HAP-1 (cell line): ENCODE results near the gene ABCB9.

Experiments
- DNase-seq, 2 experiments: peaks; one replicate each; pipeline ENCODE4 v3.0.0-alpha.2; 2016 to 2020; ENCODE audit warnings: low spot score in 2 of 2
- H3K27me3 ChIP-seq: fragments of 250-450 bp; sonication (Bioruptor Pico); 2 replicates; pipeline ENCODE4 v1.5.1; 2020; ENCODE audit warnings: low read depth, mild to moderate bottlenecking, moderate library complexity
- H3K36me3 ChIP-seq: fragments of 250-450 bp; sonication (Bioruptor Pico); replicated peaks from 2 replicates; pipeline ENCODE4 v1.5.1; 2020; ENCODE audit warnings: mild to moderate bottlenecking
- H3K4me1 ChIP-seq: fragments of 250-450 bp; sonication (Bioruptor Pico); 2 replicates; pipeline ENCODE4 v1.5.1; 2020; ENCODE audit warnings: mild to moderate bottlenecking
- H3K4me3 ChIP-seq: fragments of 250-450 bp; sonication (Bioruptor Pico); 2 replicates; pipeline ENCODE4 v1.5.1; 2020; ENCODE audit warnings: mild to moderate bottlenecking, moderate library complexity
- H3K9me3 ChIP-seq: fragments of 250-450 bp; sonication (Bioruptor Pico); 2 replicates; pipeline ENCODE4 v1.5.1; 2020; ENCODE audit warnings: mild to moderate bottlenecking, moderate library complexity
- in situ Hi-C: fragments of 300-500 bp; cut with MboI; formaldehyde crosslinking; loops from 3 replicates; pipeline ENCODE4 v1.14.3; 2020; ENCODE audit warnings: low sequenced_read_pairs, inconsistent platforms, mixed read lengths

Gene ABCB9

DNA sequence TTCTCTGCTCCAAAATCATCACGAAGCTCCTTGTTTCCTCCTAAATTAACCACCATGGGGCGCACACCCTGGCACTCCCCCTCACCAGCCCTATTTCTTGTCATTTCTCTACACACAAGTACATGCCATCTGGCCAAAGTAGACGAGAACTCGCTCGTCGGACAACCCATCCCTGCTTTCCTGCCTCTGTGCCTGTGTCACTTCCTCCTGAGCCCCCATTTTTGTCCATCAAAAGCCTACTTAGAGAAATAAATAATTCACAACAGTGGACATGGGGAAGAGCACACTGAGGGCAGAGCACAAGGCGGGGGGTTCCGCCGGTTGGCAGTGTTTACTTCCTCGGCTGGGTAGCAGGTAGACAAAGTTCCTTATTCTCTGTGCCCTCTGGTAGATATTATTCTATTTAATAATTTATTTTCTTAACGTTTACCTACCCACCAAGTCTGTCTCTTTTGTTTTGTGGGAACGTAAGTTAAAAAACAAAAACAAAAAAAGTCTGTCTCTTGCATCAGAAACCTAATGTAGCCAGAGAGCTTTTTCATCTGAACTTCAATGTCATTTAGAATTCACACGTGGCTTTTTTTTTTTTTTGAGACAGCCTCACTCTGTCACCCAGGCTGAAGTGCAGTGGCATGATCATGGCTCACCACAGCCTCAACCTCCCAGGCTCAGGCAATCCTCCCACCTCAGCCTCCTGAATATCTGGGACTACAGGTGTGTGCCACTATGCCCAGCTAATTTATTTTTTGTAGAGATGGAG lies 76.3 kb downstream of the ABCB9 start:
- H3K9me3 ChIP-seq = no peaks in the 10 kb centered on the region
- H3K4me1 ChIP-seq = peaks cover 67% of the 10 kb centered on the region
- DNase-seq = no peak
- in situ Hi-C loops = no loop called here
- no peaks in the 10 kb centered on the region for H3K36me3 ChIP-seq
- no peaks in the 10 kb centered on the region for H3K27me3 ChIP-seq
- H3K4me3 ChIP-seq = no peak overlapping the region

DNA sequence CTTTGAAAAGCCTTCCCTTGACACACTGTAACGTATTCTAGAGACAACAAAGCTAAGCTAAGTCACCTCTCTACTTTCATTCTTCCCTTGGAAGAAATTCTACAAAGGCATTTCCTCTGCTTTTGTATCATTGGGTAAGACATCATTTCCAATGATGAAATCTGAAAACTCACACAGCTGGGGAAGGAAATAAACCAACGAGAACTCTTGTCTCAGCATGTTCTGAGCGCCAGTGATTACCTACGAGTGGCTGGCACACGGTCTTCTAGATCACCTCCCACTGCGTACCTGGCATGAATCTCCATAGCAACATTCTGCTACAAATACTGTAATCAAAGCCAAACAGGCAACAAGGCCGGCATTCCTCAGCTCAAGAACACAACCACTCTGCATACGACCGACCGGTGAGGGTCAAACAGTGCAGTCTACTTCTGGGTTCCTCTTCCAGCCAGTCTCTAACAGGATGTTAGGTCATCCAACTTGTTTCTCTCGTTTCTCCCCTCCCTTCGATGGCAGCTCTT lies 78.0 kb downstream of the ABCB9 start:
- Histone ChIP-seq H3K36me3 (no peaks in the 10 kb centered on the region), H3K4me3 (no peak overlapping the region), H3K4me1 (peaks cover 59% of the 10 kb centered on the region), H3K9me3 (no peaks in the 10 kb centered on the region), H3K27me3 (no peaks in the 10 kb centered on the region)
- in situ Hi-C loops = no loop called here
- peak; percentile 46 to 53 for DNase-seq

DNA sequence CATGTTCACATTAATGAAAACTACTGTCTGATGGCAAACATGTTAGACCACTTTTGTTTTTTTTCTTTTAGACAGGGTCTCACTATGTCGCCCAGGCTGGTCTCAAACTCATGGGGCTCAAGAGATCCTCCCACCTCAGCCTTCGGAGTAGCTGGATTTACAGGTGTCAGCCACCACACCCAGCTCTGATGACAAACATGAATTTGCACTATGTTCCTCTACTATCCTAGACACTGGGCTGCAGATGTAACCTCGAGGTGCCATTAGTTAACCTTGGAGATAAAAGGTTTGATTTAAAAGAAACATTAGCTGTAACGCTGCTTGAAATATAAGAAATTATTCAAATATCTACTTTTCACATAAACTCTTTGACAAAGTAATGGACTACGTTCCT lies 78.4 kb downstream of the ABCB9 start:
- Histone ChIP-seq H3K4me1 (peaks cover 54% of the 10 kb centered on the region), H3K9me3 (no peaks in the 10 kb centered on the region), H3K4me3 (no peak overlapping the region), H3K27me3 (no peaks in the 10 kb centered on the region), H3K36me3 (no peaks in the 10 kb centered on the region)
- in situ Hi-C loops = no loop called here
- no peak for DNase-seq

DNA sequence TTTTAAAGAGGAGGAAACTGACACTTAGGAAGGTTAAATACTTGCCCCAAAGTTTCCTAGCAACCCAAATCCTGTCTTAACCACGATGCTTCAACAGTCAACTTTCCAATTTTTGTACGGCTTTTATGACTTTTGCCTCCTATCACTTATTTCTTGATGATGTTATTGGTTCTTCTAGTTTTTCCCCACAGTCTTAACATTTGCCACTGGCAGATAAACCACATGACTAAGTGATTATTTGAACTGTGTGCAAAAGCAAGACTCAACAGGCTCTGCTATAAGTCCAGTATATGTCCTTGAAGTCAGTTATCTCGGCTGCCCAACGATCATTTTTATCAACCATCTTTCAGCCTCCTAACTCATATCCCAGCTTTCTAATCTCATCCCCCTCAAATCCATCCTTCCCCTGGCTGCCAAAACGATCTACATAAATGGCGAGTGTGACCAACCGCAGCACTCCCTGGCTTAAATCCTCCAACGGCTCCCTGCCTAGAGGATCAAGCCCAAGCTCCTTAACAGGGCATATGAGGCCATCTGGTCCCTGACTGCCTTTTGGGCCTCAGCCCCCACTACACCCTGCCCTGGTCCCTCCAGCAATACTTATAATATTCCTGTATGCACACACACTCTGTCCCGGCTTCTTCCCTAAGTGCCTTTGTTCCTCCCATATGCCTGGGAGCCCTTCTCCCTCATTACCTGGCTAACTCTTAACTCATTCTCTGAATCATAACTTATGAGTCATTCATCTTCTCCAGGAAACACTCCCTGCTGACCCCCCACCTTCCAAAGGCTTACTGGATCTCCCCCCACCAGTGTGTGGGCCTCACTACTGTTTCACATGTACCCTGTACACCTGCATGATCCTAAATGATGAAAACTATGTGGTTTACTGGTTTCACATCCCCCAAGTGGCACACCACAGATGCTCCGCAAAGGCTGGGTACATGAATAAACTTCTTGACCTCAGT lies 79.1 kb downstream of the ABCB9 start:
- in situ Hi-C loops = no loop called here
- no peaks in the 10 kb centered on the region for H3K36me3 ChIP-seq
- peaks cover 53% of the 10 kb centered on the region for H3K4me1 ChIP-seq
- H3K4me3 ChIP-seq = no peak overlapping the region
- no peak for DNase-seq
- no peaks in the 10 kb centered on the region for H3K27me3 ChIP-seq
- no peaks in the 10 kb centered on the region for H3K9me3 ChIP-seq

DNA sequence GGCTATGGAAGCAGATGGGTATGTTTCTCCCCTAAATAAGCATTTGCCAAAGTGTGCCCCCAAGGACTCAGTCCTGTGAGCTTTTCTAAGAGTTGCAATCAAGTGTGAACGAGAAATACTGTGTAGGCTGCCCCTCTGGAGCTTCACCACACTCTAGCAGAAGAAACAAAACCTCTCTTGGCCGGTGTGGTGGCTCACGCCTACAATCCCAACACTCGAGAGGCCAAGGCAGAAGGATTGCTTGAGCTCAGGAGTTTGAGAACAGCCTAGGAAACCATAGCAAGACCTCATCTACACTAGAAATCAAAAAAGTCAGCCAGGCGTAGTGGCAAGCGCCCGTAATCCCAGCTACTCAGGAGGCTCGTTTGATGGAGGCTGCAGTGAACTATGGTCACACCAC lies 80.1 kb downstream of the ABCB9 start:
- in situ Hi-C loops = no loop called here
- H3K36me3 ChIP-seq = no peaks in the 10 kb centered on the region
- H3K4me1 ChIP-seq = peaks cover 48% of the 10 kb centered on the region
- no peak overlapping the region for H3K4me3 ChIP-seq
- H3K27me3 ChIP-seq = no peaks in the 10 kb centered on the region
- no peaks in the 10 kb centered on the region for H3K9me3 ChIP-seq
- DNase-seq = no peak

DNA sequence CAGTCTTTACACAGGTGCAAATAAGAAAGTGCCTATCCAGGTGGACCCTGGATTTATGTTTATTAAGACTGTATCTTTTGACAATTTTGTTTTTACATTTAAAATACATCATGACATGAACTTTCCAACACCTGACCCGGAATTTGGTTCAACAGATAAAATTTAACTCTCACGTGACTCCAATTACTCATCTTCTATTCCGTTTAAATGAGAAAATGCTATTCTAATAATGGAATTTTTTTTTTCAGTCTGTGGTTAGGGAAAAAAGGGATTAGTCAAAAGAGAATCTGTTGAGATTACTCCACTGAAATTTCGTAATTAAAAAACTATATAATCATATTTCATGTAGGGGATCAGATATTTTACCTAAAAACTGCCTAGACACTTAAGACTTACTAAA lies 81.4 kb downstream of the ABCB9 start:
- DNase-seq = no peak
- in situ Hi-C loops = no loop called here
- peaks cover 3% of the 10 kb centered on the region; the same call in 1 of the 2 replicates for H3K36me3 ChIP-seq
- H3K27me3 ChIP-seq = no peaks in the 10 kb centered on the region
- H3K9me3 ChIP-seq = no peaks in the 10 kb centered on the region
- peaks cover 43% of the 10 kb centered on the region for H3K4me1 ChIP-seq
- no peak overlapping the region for H3K4me3 ChIP-seq

DNA sequence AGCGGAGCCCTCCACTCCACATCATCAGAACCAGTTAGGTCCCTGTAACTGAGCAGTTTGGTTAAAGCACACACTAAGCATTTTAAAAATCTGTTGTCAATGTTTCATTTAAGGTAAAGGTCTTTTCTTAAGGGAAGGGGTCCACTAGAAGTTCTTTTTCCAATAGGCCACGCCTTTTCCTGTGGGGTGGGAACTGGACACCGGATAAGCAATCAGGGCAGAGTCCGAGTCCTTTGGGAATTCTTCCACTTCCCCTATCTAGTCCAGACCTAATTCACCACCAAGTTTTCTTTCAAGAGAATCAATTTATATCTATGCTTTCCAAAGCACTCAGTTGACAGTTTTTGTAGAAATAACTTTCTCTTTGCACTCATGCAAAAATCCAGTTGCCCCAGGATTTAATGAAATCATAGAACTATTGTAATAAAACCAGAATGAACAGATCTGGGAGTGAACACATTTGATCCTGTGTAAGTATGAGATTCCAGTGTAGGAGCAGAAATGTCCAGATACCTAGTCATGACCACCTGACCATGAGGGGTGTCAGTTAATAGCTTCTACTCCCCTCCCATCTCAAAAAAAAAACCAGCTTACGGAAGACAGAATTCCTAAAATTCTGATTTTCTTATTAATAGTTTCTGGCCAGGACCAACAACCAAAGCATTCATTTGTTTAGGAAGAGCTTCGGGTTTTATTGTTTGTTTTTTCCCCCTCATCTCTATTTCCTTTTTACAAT lies 82.0 kb downstream of the ABCB9 start:
- in situ Hi-C loops = no loop called here
- Histone ChIP-seq H3K27me3 (no peaks in the 10 kb centered on the region), H3K4me1 (peaks cover 37% of the 10 kb centered on the region), H3K36me3 (peaks cover 3% of the 10 kb centered on the region; the same call in 1 of the 2 replicates), H3K4me3 (no peak overlapping the region), H3K9me3 (no peaks in the 10 kb centered on the region)
- DNase-seq = no peak

DNA sequence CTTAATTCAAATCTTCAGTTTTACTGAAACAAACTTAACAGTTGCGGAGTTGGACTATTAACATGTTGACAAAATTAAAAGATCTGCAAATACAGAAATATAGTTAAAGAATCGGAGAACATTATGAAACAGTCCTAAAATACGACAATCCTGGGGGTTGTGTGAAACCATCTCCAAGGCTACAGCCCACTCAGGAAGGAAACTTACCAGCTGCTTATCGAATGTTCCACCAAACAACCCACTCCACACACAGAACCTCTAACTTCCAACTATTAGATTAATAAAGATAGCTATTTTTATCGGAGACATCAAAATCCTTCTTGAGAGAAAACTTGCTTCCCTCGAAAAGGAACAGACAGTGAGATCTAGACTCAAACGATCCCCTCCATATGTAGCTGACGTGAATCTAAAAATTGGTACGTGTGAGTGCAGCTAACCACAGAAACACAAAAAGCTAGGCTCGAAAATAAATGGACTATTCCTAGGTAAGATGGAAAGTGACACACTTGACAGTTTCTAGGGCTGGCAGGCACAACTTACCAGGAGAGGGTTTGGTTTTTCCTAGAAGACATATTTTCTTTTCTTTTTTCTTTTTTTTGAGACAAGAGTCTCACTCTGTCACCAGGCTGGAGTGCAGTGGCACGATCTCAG lies 83.2 kb downstream of the ABCB9 start:
- H3K4me1 ChIP-seq = peaks cover 27% of the 10 kb centered on the region
- no peaks in the 10 kb centered on the region for H3K9me3 ChIP-seq
- DNase-seq = no peak
- H3K27me3 ChIP-seq = no peaks in the 10 kb centered on the region
- H3K36me3 ChIP-seq = peaks cover 3% of the 10 kb centered on the region; the same call in 1 of the 2 replicates
- in situ Hi-C loops = no loop called here
- no peak overlapping the region for H3K4me3 ChIP-seq

DNA sequence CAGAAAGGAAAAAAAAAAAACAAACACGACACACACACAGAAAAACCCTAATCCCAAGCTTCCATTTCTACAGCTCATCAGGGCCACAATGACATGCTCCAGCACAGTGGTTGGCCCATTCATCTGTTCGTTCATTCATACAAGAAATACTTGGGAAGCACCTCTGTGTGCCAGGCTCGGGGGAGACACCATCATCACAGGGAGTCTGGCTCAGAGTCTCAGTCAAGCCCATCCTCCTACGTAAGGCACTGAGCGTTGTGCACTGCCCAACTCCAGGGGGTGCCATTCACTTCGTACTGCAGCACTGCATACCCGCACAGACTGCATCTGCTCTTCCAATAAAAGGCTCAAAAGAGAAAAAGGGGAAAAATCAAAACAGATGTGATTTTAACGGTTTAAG lies 85.6 kb downstream of the ABCB9 start:
- peaks cover 29% of the 10 kb centered on the region for H3K4me1 ChIP-seq
- in situ Hi-C loops = no loop called here
- peak in 1 of 2 experiments; percentile 64 for DNase-seq

DNA sequence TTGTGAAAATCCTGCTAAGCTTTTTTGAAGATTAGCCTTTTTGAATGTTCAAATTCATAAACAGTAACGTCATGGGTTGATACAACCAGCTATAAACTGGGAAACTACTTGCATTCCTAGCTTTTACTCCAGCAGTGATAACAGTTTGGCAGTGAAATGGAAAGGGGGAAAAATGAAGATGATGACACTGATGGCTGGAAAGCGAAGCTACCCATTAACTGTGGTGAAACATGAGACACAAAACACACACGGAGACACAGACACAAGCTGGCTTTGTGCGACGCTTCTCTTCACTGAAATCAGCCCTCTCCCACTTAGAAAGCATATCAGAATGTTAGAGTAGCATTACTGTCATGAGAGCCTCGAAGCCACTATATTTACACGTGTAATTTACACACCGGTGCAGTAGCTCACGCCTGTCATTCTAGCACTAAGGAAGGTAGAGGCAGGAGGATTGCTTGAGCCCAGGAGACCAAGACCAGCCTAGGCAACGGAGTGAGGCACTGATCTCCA lies 86.1 kb downstream of the ABCB9 start:
- H3K9me3 ChIP-seq = no peaks in the 10 kb centered on the region
- H3K36me3 ChIP-seq = peaks cover 3% of the 10 kb centered on the region; the same call in 1 of the 2 replicates
- in situ Hi-C loops = no loop called here
- no peak overlapping the region for H3K4me3 ChIP-seq
- no peak for DNase-seq
- H3K4me1 ChIP-seq = peaks cover 33% of the 10 kb centered on the region
- no peaks in the 10 kb centered on the region for H3K27me3 ChIP-seq

More for the DNA sequence above, 85.6 kb downstream of the ABCB9 start:
- Histone ChIP-seq H3K36me3 (peaks cover 3% of the 10 kb centered on the region; the same call in 1 of the 2 replicates), H3K4me3 (no peak overlapping the region), H3K27me3 (no peaks in the 10 kb centered on the region), H3K9me3 (no peaks in the 10 kb centered on the region)
